Large intestine (tissue), 3 donors: Measurements from ENCODE around the gene PNLDC1. TPM values are rescaled to one million over a fixed set of nuclear protein-coding genes. Genes with fewer than 3 reads are reported as not detected.
"Not testable (repeated sequence)": the region's sequence is repeated elsewhere in the genome, so short reads cannot be mapped to it uniquely, and the experiment has no call there.

Source experiments
- DNase-seq, 2 donors: peaks; one replicate each; pipeline versions ENCODE4 v3.0.0 to v3.0.0-alpha.2; 2013
- H3K27ac ChIP-seq: one replicate; pipeline ENCODE4 v1.5.1; 2013; ENCODE audit warnings: low read length
- H3K27me3 ChIP-seq: 2 replicates; pipeline ENCODE4 v1.6.1; 2013; ENCODE audit warnings: low read length; ENCODE audit not compliant: control insufficient read depth, insufficient read depth
- H3K36me3 ChIP-seq: 2 replicates; pipeline ENCODE4 v1.6.1; 2013; ENCODE audit warnings: low read length; ENCODE audit not compliant: control insufficient read depth, insufficient read depth
- H3K4me1 ChIP-seq: one replicate; pipeline ENCODE4 v1.6.1; 2013; ENCODE audit warnings: low read length; ENCODE audit not compliant: control insufficient read depth, insufficient read depth
- H3K4me3 ChIP-seq: one replicate; pipeline ENCODE4 v1.5.1; 2013; ENCODE audit warnings: low read length
- H3K9me3 ChIP-seq: one replicate; pipeline ENCODE4 v1.6.1; 2013; ENCODE audit warnings: mild to moderate bottlenecking, low read depth, low read length, moderate library complexity; ENCODE audit not compliant: control insufficient read depth
- WGBS: methylation state at CpG from one replicate; pipeline ENCODE4 v1.1.5; 2013; ENCODE audit warnings: low lambda C conversion rate; ENCODE audit not compliant: insufficient coverage; 5-methylcytosine and 5-hydroxymethylcytosine counted together
- polyA plus RNA-seq: library from polyadenylated mRNA; unstranded; fragments of 120-200 nt; gene quantifications from one replicate; pipeline ENCODE4 v1.2.1, GENCODE V29; 2013

Gene PNLDC1
- polyA plus RNA-seq, 1 donor: 0.16 TPM

DNA sequence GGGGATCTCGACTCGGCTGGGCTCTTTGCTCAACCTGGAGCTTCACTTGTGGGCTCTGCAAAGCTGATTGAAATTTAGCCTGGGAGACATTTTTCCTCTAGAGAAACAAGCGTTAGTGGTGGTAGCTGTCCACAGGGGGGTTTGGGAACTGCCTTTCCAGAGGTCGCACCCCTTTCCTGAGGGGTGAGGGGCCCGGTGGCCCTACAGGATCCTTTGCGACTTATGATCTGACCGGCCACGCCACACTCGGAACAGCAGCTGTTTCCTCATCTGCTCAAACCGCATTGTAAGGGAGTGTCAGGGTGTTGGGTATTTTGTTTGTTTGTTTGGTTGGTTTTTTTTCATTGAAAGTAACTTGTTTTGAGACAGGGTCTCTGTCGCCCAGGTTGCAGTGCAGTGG lies 21.0 kb downstream of the PNLDC1 start:
- Histone ChIP-seq H3K4me1 (no peaks in the 10 kb centered on the region), H3K36me3 (no peaks in the 10 kb centered on the region), H3K27me3 (no peaks in the 10 kb centered on the region), H3K9me3 (peaks cover 3% of the 10 kb centered on the region), H3K27ac (no peak overlapping the region), H3K4me3 (no peak overlapping the region)
- no peak for DNase-seq
- no CpG with 5 or more reads among the region's 11 CpGs for WGBS

DNA sequence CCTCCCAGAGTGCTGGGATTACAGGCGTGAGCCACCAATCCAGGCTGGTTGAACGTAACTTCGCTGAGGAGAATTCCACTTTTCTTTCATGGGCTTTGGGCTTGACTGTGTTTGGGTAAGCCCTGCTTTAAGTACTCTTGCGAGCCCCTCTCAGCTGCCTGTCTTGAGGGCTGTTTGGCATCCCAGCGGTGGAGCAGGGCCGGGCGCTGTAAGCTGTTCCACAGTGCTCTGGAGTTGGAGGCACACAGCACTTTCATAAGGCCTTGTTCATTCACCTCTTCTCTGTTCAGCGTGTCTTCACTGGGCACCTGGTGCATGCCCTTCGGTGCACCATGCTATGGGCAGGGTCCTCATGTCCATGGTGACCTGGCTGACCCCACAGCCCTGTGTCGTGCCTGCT lies 21.6 kb downstream of the PNLDC1 start:
- no peak for DNase-seq
- WGBS: no CpG with 5 or more reads among the region's 10 CpGs
- H3K9me3 ChIP-seq: peaks cover 3% of the 10 kb centered on the region

DNA sequence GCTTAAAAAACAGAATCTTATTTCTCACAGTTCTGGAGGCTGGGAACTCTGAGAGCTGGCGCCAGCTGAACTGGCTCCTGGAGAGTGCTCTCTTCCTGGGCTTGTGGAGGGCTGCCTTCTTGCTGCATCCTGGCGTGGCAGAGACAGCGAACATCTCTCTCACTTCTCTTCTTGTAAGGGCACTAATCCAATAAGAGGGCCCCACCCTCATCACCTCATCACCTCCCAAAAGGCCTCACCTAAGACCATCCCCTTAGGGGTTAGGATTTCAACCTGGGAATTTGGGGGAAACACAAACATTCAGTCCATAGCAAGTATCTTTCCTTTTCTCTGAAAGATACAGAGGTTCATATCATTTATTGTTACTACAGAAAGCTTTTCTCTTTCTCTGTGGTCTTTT lies 23.9 kb downstream of the PNLDC1 start:
- Histone ChIP-seq H3K27me3 (no peaks in the 10 kb centered on the region), H3K9me3 (peaks cover 3% of the 10 kb centered on the region), H3K36me3 (no peaks in the 10 kb centered on the region), H3K27ac (no peak overlapping the region), H3K4me1 (no peaks in the 10 kb centered on the region), H3K4me3 (no peak overlapping the region)
- no peak for DNase-seq
- no CpG with 5 or more reads among the region's 3 CpGs for WGBS

More for the DNA sequence above, 21.6 kb downstream of the PNLDC1 start:
- no peaks in the 10 kb centered on the region for H3K4me1 ChIP-seq
- H3K36me3 ChIP-seq: no peaks in the 10 kb centered on the region
- no peak overlapping the region for H3K27ac ChIP-seq
- no peaks in the 10 kb centered on the region for H3K27me3 ChIP-seq
- no peak overlapping the region for H3K4me3 ChIP-seq

DNA sequence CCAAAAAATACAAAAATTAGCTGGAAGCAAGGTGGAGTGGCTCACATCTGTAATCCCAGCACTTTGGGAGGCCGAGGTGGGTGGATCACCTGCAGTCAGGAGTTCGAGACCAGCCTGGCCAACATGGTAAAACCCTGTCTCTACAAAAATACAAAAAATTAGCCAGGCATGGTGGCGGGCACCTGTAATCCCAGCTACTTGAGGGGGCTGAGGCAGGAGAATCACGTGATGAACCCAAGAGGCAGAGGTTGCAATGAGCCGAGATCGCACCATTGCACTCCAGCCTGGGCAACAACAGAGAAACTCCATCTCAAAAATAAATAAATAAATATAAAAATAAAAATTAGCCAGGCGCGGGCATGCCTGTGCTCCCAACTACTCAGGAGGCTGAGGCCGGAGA lies 24.6 kb downstream of the PNLDC1 start:
- H3K4me3 ChIP-seq, H3K27me3 ChIP-seq, DNase-seq, H3K27ac ChIP-seq, H3K4me1 ChIP-seq, H3K36me3 ChIP-seq, H3K9me3 ChIP-seq: not testable (repeated sequence)
- WGBS: no CpG with 5 or more reads among the region's 9 CpGs

DNA sequence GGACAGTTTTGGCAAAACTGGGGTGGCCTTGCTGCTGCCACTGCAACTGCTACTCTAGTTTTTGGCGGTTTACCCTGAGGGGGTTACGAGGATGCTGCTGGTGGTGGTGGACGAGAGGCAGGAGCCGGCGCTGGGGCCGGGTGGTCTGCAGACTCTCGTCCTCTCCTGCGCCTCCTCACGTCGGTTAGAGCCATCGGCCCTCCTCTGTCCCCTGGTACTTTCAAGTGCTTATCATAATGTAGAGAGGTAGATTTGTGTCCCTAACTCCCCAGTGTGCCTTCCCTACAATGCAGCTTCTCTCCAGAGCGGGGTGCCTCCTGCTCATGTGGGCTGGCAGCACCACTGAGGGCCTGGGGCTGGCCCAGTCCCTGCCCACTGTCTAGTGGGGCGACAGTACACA lies 25.9 kb downstream of the PNLDC1 start:
- H3K27me3 ChIP-seq: no peaks in the 10 kb centered on the region
- WGBS: no CpG with 5 or more reads among the region's 13 CpGs
- no peak overlapping the region for H3K4me3 ChIP-seq
- DNase-seq: no peak
- H3K9me3 ChIP-seq: no peaks in the 10 kb centered on the region
- H3K4me1 ChIP-seq: no peaks in the 10 kb centered on the region
- no peak overlapping the region for H3K27ac ChIP-seq
- H3K36me3 ChIP-seq: no peaks in the 10 kb centered on the region

DNA sequence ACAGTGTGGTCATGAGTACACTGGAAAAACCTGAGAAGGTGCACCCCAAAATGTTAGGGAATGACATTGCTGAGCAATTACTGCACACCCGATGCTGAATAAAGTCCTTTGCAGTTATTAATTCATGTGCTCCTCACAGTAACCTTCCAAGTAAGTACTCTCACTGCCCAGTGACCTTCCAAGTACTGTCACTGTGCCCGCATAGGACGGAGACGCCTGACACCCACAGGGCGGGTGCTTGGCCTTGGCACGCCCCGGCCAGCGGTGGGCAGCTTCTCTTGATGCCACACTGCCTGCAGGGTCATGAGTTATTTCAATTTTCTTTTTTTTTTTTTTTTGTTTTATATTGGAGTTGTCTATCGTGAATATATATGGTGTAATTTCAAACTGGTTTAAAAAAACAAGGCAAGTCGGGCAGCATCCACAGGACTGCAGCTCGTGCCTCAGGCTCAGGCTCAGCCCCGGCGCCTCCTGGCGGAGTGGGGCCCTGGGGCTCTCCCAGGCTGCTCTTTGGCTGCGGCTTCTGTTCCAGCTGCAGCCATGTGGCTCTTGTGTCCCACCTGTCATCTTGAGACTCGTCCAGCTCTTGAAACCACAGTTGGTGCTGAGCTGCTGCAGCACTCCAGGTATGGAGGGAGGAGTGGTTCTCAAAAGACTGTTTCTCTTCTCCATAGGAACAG lies 27.0 kb downstream of the PNLDC1 start:
- Histone ChIP-seq H3K27ac (no peak overlapping the region), H3K27me3 (no peaks in the 10 kb centered on the region), H3K9me3 (no peaks in the 10 kb centered on the region), H3K4me3 (no peak overlapping the region), H3K36me3 (no peaks in the 10 kb centered on the region), H3K4me1 (no peaks in the 10 kb centered on the region)
- no CpG with 5 or more reads among the region's 16 CpGs for WGBS
- no peak for DNase-seq

DNA sequence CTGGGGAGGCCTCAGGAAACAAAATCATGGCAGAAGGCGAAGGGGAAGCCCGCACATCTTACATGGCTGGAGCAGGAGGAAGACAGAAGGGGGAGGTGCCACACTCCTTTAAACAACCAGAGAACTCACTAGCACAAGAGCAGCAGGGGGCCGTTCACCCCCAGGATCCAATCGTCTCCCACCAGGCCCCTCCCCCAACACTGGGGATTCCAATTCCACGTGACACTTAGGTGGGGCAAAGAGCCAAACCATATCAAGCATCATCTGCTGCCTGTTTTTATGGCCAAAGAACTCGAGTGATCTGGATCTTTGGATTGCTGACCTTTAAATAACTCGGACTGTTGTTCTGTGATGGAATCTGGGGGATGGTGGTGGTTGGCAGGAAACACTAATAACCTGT lies 28.0 kb downstream of the PNLDC1 start:
- no CpG with 5 or more reads among the region's 7 CpGs for WGBS
- Histone ChIP-seq H3K4me3 (no peak overlapping the region), H3K27ac (no peak overlapping the region), H3K36me3 (no peaks in the 10 kb centered on the region), H3K27me3 (no peaks in the 10 kb centered on the region), H3K4me1 (no peaks in the 10 kb centered on the region), H3K9me3 (no peaks in the 10 kb centered on the region)
- no peak for DNase-seq

DNA sequence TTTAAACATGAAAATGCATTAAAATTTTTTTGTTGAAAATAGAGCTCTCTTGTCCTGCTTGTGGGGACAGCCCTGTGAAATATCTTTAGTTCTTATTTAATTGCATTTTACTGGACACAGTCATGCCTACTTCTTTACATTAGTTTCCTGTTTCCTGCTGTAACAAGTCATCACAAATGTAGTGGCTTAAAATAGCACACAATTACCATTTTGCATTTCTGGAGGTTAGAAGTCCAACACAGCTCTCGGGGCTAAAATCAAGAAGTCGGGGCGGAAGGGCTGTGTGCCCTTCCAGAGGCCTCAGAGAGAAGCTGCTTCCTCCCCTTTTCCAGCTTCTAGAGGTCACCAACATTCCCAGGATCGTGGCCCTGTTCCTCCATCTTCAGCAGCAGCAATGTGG lies 29.4 kb downstream of the PNLDC1 start:
- Histone ChIP-seq H3K36me3 (no peaks in the 10 kb centered on the region), H3K4me1 (no peaks in the 10 kb centered on the region), H3K4me3 (no peak overlapping the region), H3K9me3 (no peaks in the 10 kb centered on the region), H3K27me3 (no peaks in the 10 kb centered on the region), H3K27ac (no peak overlapping the region)
- DNase-seq: no peak
- no CpG with 5 or more reads among the region's 4 CpGs for WGBS

DNA sequence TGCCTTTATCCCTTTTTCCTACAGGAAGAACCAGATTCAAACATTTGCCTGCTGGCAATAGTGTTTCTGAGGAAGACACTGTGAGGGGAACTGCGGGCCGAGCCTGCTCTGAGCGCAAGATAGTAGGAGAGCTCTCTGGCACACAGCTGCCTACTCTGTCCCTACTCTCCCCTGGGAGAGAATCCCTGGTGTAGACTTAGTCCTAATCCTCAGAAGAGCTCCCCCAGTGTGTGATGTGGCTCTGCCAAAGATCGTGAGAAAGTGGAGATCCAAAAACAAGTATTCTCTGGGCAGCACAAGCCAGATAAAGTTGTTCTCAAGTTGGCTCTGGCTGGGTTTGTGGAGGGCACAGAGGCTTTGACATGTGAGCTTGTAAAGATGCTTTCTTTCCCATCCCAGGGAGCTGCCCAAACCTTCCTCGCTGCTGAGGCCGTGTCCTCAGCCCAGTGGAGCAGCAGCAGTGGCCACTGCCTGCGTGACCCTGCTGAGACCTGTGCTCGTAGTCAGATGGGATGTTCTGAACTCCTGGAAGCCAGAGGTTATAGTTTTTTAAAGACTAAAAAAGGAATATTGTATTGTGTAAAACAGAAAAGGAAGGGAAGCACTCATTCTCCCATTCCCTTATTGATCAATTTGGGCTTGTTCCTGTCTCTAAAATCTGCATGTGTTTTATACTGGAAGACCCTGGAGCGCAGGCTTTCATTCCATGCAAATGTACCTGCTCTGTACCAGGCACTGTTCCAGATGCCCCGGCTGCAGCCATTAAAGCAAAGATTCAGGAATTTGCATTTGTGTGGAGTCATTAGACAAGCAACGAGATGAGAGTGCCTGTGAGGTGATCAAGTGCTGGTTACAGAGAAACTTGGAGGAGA lies 30.7 kb downstream of the PNLDC1 start:
- Histone ChIP-seq H3K27ac (no peak overlapping the region), H3K9me3 (no peaks in the 10 kb centered on the region), H3K36me3 (no peaks in the 10 kb centered on the region), H3K27me3 (no peaks in the 10 kb centered on the region), H3K4me3 (no peak overlapping the region), H3K4me1 (no peaks in the 10 kb centered on the region)
- WGBS: no CpG with 5 or more reads among the region's 11 CpGs
- no peak for DNase-seq

DNA sequence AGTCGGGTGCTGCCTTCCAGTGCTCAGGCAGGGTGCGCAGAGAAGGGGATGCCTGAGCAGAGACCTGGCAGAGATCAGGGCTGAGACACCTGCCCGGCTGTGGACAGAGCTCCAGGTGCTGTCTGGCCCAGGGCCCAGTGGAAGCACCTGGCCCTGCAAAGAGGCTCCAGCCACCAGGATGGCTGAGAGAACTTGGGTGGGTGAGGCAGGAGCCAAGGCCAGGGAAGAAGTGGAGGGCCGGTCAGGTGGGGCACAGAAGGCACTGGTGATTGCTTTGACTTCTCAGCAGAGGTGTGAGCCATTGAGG lies 31.2 kb downstream of the PNLDC1 start:
- Histone ChIP-seq H3K27me3 (no peaks in the 10 kb centered on the region), H3K4me1 (no peaks in the 10 kb centered on the region), H3K4me3 (no peak overlapping the region), H3K27ac (no peak overlapping the region), H3K9me3 (no peaks in the 10 kb centered on the region), H3K36me3 (no peaks in the 10 kb centered on the region)
- no peak for DNase-seq
- WGBS: no CpG with 5 or more reads among the region's 4 CpGs

DNA sequence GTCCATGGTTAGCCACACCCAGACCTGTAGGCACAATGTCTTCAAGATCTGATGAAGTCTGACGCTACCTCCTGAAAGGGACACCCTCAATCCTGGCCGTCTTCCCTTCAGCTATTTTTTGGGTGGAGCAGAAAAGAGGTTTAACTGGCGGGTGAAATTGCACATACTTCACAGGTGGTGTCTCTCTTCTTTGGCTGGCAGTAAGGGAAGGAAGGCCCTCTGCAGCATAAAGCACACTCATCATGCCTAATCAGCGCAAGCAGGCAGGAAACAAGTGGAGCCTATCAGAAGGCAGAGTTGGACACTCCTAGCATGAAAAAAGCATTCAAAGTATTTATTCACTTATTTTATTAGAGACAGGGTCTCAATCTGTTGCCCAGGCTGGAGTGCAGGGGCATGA lies 32.9 kb downstream of the PNLDC1 start:
- no peaks in the 10 kb centered on the region for H3K9me3 ChIP-seq
- H3K4me1 ChIP-seq: no peaks in the 10 kb centered on the region
- no peak overlapping the region for H3K27ac ChIP-seq
- DNase-seq: no peak
- no peak overlapping the region for H3K4me3 ChIP-seq
- H3K27me3 ChIP-seq: no peaks in the 10 kb centered on the region
- no peaks in the 10 kb centered on the region for H3K36me3 ChIP-seq
- WGBS: no CpG with 5 or more reads among the region's 4 CpGs
